HG03378 (cell line): Measurements from ENCODE around the gene DPAGT1.
"Not testable (repeated sequence)": the region's sequence is repeated elsewhere in the genome, so short reads cannot be mapped to it uniquely, and the experiment has no call there.

Source experiments
- ATAC-seq: cut with Tn5 transposase; IDR thresholded peaks from one replicate; pipeline ENCODE4 v1.9.1; 2021; ENCODE audit warnings: mild to moderate bottlenecking, moderate library complexity; ENCODE audit not compliant: unreplicated experiment

DPAGT1 gene

DNA sequence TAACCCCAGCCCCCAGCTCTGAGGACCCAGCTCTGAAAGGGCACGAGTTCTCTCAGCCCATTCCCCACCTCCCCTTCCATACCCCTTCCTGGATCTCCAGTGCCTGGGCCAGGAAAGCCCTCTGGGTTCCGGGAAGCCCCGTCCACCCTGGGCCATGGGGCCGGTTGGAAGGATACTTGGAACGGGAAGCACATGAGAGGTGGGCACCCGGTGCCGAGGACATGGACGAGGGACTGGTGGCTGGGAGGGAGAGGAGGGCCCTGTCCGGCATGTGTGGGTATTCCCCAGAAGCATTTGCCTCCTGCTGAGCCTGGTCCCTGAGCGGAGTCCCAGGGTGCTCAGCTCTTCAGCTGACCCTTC is 14.6 kb upstream of the DPAGT1 start:
- no peak for ATAC-seq

DNA sequence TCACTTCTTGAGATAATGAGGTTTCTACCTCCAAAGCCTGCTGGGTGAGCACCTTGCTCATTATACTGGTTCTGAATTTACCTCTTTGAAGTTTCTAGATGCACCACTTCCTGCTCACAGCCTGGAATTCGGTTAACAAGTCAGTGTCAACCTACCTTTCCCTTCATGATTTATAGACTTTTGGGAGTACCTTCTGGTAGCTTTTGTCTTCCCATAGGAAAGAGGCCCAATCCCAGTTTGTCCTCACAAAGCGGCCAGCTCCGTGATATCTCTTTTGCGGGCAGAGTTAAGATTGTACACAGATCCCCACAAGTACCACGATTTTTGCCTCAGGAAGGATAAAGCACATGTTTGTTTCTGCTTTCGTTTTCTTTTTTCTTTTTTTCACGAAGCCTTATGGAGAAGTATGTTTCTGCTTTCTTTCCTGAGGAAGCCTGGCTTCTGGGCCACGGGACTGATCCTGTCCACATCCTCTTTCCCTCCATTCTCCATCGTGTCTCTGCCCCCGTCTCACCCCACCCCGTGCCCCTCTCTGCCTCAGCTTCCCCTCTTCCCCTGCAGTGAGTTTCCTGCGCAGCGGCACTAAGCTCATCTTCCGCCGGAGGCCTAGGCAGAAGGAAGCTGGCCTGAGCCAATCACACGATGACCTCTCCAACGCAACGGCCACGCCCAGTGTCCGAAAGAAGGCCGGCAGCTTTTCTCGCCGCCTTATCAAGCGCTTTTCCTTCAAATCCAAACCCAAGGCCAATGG is 14.0 kb upstream of the DPAGT1 start:
- ATAC-seq: no peak

DNA sequence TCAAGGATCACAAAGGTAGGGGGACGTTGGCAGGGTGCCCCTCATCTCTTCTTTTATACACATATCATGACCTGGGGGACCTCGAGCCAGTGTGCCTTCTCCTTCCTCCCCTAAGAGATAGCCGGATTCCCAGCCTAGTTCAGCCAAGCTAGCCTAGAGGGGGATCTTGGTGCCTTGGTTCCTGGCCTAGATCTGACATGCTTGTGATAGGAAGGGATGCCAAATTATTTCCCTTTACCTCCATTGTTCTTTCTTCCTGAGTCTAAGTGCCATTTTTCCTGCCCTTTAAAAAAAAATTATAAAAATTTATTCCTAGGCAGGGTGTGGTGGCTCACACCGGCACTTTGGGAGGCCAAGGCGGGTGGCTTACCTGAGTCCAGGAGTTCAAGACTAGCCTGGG is 12.7 kb upstream of the DPAGT1 start:
- no peak for ATAC-seq

DNA sequence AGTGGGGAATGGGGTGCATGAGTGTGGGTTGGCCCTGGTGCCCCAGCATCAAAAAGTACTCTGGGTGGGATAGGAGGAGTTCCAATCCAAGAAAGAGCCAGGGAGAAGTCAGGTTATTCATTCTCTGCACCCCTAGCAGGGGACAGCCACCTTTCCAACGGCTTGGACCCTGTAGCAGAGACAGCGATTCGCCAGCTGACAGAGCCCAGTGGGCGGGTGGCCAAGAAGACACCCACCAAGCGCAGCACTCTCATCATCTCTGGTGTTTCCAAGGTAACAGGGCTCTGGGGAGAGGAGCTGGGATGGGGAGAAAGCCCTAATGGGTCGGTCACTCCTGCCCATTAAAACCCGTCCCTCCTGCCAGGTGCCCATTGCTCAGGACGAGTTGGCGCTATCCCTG is 12.1 kb upstream of the DPAGT1 start:
- ATAC-seq: no peak

DNA sequence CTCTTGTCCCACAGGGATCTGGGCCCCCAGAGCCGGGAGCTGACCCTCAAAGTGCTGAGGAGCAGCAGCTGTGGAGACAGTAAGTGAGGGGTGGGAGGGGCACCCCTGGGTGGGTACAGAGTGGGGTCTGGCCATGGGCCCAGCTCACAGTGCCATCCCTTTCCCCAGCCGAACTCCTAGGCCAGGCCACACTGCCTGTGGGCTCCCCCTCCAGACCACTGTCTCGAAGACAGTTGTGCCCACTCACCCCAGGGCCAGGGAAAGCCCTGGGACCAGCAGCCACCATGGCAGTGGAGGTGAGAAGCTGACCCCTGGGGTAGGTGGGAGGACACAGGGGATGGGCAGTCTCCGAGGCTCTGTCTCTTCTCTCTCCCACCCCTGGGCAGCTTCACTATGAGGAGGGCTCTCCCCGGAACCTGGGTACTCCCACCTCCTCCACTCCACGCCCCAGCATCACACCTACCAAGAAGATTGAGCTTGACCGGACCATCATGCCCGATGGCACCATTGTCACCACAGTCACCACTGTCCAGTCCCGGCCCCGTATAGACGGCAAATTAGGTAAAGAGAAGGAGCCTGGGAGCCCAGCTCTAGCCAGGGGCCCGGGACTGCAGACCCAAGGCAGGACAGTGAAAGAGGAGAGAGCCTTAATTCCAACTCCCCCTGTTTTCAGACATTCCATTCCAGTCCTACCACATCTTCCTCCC is 10.8 kb upstream of the DPAGT1 start:
- no peak for ATAC-seq

DNA sequence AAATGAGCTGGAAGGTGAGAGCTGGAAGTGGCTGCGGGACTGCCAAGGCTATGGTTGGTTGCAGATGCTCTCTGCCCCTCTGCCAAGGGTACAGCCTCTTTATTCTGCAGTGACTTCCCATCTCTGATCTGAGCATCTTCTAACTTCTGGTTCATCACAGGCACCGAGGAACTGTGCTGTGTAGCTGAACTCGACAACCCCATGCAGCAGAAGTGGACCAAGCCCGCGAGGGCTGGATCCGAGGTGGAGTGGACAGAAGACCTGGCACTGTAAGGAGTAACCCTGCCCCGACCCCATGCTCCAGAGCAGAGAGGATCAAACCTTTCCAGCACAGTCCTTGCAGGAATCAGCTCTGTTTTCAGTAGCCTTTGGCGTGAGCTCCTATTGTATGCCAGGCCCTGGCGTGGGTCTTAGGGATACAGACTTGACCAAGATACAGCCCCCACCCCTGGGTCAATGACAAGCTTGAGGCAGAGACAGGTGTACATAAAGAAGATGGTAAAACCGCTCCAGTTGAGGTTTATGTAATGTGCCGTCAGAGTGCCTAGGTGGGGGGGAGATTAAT is 9.8 kb upstream of the DPAGT1 start:
- ATAC-seq: no peak

DNA sequence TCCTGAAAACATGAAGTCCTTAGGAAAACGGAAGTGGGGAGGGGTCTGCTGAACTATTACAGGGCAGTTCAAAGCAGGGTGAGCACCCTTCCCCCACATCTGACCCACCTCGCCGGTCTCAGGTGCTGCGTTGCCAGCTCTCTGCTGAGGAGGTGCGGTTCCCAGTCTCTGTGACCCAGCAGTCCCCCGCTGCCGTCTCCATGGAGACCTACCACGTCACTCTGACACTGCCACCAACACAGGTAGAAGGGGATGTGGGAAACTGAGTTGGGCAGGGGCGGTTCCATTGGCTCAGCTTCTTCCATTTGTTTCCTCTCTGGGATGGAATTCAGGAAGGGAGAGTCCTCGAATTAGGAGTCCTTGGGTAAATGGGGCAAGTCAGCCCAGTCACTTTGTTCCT is 8.8 kb upstream of the DPAGT1 start:
- no peak for ATAC-seq

DNA sequence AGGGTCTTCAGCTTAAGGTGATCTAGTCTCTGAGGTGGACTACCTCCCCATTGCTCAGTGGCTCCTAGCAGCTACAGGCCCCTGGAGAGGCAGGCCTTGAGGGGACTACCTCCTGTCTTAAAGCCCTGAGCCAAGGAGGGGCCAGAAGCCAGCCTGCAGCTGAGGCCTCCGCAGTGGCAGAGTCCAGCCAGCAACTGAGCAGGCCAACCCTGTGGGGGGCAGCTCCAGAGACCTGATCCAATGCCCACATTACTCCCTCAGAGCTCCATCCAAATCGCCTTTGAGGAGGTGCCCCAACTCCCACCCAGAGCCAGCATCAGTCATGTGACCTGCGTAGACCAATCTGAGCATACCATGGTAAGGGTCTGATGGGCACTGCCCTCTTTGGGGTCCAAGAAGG is 8.2 kb upstream of the DPAGT1 start:
- no peak for ATAC-seq

DNA sequence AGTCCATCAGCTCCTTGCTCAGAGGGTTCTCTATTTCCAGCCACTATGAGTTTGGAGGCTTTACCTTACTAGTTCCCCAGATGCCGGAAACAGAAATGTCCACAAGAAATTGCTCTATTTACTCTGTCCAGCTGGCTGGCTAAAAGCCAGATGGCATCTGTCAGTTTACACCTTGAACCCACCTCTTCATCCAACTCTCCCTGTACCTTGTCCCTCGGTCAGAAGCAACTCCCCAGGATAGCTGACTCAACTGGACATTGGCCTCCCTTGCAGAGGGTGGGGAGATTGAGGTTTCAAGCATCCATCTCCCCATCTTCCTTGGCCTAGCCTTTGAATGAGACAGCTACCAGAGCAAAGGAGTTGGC is 7.2 kb upstream of the DPAGT1 start:
- ATAC-seq: no peak

DNA sequence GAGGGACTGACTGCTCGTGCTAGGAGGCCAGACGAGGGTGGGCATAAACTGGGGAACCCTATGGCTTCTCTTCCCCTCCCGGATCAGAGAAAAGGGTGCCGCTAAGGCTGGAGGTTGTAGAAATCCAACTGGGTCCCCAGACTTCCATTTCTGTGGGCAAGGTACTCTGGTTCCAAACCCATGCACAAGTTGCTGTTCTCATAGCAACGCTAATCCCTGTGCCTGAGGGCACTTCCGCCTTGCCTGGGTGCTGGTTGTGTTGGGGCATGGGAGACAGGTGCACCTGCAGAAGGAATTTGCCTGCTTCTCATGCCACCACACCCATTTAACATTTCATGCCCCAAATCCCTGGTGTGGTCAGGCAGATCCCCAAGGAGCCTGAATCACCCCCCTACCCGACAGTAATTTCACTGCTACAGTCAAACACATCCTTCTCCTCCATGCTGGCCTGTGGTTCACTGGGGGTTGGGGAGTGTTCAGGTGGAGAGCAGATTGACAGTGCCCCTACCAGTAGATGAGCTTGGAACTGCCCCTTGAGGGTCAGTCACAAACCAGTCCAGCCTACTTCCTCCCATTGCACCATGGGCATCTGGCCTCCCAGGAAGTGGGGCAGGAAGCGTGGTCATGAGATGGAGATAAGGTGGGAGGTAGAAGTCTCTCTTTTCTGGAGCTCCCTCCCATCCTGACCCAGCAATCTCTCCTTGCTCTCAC is 6.6 kb upstream of the DPAGT1 start:
- ATAC-seq: no peak

DNA sequence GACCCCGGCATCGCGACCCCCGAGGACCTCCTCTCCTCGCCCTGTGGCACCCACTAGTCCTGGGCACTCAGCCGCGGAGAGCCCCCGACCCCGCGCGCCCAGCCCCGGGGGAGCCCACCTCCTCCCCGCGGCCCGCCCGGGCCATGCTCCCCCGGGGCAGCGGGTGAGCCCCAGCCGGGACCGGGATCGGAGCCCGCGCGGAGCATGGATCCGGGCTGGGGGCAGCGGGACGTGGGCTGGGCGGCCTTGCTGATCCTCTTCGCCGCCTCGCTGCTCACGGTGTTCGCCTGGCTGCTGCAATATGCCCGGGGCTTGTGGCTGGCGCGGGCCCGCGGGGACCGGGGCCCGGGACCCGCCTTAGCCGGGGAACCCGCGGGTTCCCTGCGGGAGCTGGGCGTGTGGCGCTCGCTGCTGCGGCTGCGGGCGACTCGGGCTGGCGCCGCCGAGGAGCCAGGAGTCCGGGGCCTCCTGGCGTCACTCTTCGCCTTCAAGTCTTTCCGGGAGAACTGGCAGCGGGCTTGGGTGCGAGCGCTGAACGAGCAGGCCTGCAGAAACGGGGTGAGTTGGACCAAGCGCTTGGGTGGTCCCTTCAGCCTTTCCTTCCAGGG is 6.0 kb upstream of the DPAGT1 start:
- ATAC-seq: no peak

DNA sequence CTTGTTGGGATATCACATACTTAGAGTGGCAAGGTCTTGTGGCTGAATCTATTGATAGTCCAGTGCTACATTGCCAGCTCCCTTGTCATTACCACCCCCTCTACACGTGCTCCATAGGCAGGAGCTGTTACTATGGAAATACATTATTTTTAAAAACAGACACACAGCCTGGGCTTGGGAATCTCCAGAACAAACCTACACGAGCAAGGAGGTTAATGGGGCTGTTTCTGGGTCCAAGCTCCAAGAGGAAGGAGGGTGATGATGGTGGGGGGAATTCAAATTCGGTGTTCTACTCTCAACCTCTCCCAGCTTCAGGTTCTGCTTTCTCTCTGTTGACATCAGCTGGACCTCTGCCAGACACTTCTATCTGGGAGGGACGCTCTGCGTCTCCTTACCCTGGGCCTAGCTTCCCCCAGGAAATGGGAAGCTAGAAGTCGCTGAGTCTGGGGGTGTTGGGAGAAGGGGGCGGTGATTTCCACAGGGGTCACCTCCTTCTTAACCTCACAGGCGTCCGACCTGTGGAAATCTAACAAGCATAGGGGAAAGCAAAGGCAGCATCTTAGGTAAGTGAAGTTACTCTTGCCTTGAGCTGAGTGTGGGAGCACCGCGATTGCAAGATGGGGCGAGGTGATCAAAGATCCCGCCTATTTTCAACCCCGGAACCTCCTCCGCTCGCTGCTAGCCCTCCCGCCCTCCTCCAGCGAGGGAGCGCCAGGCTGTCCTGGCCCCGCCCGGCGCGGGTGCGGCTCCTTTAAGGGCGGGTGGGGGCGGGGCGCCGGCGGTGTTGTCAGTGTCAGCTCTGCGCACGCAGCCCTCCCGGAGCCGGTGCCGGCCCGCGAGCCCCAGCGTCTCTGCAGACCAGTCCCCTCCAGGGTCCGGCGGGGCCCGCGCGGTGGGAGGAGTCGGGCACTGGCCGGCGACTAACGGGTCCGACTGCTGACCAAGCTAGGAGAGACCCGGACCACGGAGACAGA is 5.2 kb upstream of the DPAGT1 start, which contains the start of gene C2CD2L:
Gene C2CD2L (plus strand): TSS at position 781 of the 974 bp plus-strand sequence. CDS start 398 bp downstream, outside the sequence.
- no peak for ATAC-seq

DNA sequence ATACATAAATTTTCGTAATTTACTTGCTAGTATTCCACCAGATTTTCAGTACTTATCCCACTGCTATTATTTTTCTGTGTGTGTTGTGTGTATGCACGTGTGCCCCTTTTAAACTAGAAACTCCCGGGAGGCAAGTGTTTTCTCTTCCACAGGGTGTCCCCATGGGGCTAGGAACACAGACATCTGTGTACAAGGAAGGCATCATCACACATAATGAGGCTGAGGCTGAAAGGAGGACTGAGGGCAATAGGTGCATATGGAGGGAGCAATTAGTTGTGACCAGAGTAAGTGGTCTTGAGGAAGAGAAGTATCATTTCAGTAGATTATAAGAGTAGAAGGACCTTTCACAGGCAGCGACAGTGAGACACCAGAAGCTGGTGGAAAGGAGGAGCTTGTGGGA is 2.1 kb upstream of the DPAGT1 start:
- no peak for ATAC-seq

DNA sequence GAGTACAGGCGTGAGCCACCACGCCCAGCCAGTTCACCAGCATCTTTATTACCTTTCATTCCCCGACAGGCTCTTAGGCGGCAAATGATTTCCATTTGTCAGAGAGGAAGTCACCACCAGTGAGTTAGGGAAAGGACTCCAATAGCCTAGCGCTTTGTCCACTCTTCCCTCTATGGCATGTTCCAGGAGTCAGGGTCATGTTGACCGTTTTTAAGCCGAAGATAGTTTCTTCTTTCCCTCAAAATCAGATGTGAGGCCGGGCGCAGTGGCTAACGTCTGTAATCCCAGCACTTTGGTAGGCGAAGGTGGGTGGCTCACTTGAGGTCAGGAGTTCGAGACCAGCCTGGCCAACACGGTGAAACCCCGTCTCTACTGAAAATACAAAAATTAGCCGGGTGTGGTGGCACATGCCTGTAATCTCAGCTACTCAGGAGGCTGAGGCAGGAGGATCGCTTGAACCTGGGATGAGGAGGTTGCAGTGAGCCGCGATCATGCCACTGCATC is 1.6 kb upstream of the DPAGT1 start:
- ATAC-seq: not testable (repeated sequence)

DNA sequence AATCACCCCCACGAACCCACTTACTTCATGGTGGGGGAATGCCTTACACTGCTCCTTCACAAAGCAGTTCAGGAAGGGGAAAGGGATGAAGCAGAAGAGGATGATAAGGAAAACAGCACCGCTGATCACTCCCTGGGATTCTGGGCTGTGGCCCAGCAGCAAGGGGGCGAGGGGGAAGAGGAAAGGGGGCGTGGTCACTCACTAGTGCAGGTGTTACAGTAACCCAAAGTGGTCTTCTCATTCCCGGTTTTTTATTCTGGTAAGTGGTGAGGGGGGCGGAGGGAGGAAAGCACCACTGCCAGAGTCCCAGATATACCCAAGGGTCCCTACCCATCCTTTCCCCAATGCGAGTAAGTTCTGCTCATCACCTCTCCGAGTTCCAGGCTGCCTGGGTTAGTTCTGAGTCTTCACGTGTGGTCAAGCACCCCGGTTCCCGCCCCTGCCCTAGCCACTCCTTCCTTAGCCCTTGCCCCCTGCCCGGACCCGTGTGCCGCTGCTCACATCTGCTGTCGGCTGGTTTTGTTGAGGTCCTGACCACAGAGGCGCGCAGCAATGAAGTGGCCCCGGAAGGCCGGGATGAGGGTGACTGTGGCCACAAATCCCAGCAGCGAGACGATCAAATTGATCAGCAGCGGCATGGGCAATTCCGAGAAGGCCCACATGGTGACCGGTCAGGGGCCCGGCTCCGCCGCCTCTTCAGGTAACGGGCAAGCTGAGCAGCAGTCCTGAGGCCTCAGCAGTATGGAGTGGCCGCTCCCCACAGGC is 477 bp downstream of the DPAGT1 start:
- no peak for ATAC-seq

DNA sequence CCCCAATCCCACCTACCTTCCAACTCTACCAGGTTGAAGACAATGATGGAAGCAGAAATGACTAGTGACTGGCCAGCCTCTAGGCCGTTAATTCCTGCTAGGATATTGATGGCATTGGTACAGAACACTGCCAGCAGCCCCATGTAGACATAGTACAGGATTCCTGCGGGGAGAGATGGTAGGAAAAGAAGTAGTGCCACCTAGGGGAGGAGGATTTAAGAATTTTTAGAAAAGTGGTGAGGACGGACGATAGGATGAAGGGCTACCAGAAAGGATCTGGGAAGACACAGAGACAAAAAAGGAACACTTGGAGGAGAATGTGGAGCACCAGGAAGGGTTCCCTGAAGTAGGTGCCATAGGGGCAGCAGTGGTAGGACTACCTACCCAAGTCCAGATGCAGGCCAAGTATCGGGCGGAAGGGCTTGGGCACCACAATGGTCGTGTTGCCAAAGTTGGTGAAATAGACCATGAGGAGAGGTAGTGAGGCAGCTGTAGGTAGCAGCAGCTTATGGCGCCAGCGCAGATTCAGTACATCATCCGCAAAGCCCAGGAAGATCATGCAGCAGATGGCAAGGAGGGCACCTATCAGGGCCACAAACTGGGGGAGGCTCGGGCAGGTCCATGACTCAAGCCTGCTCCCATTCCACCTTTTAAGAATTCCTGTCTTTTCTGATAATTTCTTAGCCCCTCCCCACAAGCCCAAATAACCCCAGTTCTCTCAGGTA is 1.2 kb downstream of the DPAGT1 start:
- no peak for ATAC-seq

DNA sequence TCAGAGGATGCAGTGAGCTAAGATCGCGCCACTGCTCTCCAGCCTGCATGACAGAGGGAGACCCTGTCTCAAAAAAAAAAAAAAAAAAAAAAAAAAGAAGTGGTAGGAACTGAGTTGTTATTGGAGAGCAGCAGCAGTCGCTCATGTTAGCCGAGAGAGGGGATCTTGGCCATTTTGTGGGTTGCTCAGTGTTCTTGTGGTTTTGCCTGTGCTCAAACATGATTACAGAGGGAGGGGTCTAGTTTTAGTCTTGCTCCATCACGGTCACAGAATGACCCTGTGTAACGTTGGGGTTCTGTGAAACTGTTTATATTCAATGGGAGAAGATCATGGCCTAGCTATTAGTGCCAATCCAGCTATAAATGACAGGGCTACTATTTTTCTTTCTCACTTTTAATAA is 1.9 kb downstream of the DPAGT1 start:
- no peak for ATAC-seq

DNA sequence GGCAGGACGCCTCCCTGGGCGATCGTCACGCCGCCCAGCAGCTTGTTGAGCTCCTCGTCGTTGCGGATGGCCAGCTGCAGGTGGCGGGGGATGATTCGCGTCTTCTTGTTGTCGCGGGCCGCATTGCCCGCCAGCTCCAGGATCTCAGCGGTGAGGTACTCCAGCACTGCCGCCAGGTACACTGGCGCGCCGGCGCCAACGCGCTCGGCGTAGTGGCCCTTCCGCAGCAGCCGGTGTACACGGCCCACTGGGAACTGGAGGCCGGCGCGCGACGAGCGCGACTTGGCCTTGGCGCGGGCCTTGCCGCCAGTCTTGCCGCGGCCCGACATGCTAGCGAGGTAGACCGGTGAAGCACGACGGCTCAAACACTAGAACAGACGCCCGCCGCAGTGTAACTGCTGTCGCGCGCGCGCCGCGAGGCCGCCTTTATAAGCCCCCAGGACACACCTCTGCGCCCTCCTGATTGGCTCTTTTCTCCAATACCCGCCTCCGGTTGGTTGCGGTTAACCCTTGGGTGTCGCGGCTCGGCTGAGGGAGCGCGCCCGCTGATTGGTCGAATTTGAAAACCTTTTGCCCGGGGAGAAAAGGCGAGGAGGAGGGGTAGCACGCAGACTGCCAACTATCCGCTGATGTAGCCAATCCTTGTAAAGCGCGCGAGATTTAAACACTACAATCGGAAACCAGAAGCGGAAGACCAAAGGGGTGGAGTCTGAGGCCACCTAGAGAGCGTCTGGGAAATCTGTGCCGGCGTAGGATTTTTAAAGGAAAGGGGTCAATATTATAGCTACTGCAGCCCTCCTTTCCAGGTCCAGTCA is 6.4 kb downstream of the DPAGT1 start:
- ATAC-seq: peak; percentile 82
